COR-L47 (cell line): ENCODE results near the gene CCDC142.

Experiments used
- DNase-seq: peaks from one replicate; lab custom pipeline; 2025; lab: John Stamatoyannopoulos, UW

CCDC142 gene, protein sequence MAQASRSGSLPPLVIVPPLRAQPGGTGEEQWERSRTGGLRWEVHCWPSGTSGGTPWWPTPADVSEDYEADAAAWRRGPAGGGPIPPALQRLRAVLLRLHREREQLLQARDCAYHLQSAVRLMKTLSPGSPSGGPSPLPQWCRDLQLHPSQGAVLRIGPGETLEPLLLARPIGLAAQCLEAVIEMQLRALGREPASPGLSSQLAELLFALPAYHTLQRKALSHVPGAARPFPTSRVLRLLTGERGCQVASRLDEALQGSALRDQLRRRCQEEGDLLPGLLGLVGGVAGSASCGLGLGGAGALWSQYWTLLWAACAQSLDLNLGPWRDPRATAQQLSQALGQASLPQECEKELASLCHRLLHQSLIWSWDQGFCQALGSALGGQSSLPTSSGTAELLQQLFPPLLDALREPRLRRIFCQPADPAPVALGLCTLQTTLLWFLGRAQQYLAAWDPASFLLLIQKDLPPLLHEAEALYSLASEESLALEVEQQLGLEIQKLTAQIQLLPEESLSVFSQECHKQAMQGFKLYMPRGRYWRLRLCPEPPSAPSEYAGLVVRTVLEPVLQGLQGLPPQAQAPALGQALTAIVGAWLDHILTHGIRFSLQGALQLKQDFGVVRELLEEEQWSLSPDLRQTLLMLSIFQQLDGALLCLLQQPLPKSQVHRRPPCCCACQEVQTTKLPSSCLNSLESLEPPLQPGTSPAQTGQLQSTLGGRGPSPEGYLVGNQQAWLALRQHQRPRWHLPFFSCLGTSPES

DNA sequence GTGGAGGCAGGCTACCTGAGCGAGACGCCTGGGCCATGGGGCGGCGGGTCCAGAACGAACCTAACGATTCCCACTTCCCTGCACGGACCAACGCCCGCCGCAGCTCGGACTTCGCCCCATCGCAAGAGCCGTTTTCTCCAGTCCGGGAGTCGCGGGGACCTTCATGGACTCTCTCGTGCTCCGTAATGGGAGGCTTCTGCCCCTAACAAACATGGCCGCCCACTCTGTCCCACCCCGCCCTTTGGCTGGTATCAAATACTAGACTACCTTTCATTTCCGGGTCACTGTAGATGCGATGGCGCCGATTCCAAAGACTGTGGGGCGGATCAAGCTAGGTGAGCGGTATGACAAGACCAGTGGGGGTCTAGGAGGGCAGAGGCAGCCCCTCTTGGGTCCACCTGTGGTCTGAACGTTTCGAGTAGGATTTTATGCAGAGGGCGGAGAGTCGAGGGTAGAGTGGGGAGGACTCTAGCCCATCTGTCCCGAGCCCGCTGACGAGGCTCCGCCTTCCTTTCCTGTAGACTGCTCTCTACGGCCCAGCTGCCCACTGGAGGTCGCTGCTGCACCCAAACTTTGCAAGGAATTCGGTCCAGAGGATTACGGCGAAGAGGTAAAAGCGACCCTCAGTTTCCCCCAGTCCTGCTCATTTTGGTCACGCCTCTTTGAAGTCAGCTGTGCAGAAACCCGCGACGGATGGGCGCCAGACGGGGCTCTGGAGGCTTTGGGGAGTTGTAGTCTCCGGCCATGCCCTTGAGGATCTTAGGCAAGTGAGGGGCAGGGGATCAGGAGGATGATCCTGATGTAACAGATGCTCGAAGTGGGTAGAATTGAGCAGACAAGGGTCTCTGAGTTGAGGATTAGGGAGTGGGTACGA is at the start of gene CCDC142, which contains the start of gene TTC31:
Gene CCDC142, minus strand, starts transcription at position 198 of the 874 bp plus-strand sequence. Its CDS starts 161 bp downstream, at position 37.
Gene TTC31, plus strand, starts transcription at position 281 of the 874 bp plus-strand sequence. Its CDS starts 15 bp downstream, at position 296.
- DNase-seq, result peak; percentile 94

DNA sequence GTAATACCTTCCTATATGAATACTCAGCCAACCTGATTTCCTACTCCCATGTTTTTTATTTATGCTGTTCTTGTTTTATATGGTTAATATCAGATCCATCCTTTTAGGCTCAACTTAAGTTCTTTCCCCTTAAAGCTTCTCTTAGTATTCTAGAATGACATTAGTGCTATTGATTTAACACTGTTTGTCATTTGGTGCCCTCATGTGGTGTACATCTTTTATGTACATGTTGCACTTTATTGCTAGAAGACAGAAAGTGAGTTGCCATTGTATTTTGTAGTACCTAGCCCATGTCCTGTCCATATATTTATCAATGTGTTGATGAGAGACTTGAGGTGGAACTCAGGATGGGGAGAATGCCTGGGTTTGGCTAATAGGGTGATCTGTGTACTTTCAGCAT is 49.4 kb upstream of the CCDC142 start:
- DNase-seq, result no peak

DNA sequence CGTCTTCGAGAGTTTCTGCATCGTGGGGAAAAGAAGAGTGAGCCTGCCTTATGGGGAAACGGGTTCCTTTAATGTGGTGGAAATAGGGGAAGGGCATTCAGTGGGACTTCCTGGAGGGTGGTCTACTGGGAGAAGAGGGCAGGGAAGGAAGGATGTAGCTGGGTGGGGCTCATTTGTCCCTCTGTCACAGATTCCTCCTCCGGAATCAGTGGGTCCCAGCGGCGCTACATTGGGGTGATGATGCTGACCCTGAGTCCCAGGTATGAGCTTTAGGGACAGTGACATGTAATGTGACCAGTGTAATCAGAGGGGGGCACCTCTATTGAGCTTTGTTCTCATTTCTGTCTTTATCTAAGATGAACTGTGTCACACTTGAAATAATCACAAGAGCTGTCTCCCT is 48.9 kb upstream of the CCDC142 start:
- DNase-seq, result no peak

DNA sequence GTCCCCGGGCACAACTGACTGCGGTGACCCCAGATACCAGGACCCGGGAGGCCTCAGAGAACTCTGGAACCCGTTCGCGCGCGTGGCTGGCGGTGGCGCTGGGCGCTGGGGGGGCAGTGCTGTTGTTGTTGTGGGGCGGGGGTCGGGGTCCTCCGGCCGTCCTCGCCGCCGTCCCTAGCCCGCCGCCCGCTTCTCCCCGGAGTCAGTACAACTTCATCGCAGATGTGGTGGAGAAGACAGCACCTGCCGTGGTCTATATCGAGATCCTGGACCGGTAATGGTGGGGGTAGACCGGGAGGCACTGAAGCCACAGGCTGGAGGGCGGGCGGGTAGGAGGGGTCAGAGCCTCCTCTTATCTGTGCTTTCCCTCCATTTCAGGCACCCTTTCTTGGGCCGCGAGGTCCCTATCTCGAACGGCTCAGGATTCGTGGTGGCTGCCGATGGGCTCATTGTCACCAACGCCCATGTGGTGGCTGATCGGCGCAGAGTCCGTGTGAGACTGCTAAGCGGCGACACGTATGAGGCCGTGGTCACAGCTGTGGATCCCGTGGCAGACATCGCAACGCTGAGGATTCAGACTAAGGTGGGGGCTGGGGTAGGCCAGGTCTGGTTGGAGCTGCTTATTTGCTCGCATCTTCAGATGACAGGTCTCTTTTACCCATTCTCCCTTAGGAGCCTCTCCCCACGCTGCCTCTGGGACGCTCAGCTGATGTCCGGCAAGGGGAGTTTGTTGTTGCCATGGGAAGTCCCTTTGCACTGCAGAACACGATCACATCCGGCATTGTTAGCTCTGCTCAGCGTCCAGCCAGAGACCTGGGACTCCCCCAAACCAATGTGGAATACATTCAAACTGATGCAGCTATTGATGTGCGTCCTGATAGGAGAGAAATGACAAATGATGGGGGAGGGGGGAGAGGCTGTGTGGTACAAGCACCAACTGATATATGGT is 47.7 kb upstream of the CCDC142 start:
- peak; percentile 25 for DNase-seq

DNA sequence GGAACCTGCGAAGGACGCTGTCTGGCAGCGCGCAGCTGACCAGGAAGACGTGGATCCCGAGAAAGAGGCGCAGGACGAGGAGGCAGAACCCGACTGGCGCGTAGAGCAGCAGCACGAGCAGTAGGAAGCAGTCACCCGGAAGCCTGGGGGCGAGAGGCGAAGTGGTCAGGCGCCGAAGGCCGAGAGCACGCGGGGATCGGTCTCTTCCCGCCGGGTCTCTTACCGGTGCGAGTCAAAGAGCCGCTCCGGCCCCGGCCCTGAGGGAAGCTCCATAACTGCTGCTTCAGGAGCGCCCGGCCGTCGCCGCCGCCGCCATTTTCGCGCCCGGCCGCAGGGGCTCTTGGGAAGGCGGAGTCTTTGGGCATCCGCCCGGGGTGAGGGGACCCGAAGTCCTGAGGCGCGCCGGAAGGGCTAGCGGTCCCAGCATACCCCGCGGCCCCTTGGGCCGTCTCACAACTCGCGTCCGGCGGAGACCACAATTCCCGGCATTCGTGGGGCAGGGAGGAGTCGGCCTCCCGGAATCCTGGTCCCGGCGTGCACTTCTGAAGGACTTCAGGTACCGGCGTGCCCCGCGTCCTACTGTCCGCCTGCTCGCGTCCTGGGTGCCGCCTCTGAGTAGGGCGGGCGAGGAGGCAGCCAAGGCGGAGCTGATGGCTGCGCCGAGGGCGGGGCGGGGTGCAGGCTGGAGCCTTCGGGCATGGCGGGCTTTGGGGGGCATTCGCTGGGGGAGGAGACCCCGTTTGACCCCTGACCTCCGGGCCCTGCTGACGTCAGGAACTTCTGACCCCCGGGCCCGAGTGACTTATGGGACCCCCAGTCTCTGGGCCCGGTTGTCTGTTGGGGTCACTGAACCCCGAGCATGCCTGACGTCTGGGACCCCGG is 46.8 kb upstream of the CCDC142 start, which contains the start of the genes AUP1 and HTRA2:
Gene AUP1, minus strand, starts transcription at position 350 of the 882 bp plus-strand sequence. Its CDS starts 77 bp downstream, at position 273.
Gene HTRA2, plus strand, starts transcription at position 577 of the 882 bp plus-strand sequence. Its CDS starts 74 bp downstream, at position 651.
- DNase-seq, result peak; percentile 98

DNA sequence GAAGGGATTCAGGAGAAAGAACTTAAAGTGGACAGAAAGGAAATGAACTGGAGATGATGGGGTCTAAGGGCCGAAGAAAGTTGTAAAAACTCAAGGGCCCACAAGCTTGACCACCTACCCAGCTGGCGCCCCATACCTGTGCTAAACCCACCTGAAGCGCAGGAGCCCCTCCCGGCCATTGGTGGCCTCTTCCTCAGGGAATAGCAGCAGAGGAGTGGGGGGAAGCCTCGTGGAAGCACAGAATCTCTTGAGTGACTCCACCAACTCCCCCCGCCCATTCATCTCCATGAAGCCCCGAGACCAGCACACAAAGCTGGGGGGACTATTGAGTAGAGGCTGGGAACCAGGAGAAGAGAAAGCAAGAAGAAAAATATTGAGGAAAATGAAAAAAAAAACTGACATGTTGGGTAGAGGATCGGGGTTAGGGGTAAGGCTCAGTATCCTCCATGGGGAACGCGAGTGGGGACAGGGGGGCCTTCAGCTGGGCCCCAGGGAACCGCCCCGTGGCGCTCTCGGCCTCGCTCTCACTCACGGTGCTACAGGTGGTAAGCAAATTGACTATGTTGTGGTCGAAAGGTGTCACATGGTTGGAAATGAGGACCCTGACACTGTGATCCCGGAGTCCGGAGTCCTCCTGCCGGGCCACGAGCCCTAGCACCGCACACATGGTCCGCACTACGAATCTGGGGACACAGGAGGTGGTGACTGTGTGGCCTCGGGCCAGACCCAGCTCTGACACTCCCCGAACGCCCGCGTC is 46.0 kb upstream of the CCDC142 start:
- DNase-seq, result no peak

DNA sequence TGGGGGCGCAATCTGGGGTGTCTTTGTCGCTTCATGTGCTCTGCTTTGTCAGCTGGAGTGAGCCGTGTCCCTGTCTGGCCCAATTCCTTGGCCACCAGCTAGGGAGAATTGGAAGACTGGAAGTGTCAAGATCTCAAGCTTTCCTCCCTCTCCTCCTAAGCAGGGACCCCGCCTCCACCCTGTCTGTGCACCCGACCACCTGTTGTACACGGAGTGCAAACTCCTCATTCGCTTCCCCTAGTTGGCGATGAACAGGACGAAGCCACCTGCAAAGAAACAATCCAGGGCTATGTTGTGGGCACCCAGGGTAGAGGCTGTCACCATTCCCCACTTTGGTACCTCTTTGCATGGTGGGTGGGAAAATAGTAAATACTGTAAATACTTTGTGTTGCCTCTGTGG is 44.9 kb upstream of the CCDC142 start:
- no peak for DNase-seq

DNA sequence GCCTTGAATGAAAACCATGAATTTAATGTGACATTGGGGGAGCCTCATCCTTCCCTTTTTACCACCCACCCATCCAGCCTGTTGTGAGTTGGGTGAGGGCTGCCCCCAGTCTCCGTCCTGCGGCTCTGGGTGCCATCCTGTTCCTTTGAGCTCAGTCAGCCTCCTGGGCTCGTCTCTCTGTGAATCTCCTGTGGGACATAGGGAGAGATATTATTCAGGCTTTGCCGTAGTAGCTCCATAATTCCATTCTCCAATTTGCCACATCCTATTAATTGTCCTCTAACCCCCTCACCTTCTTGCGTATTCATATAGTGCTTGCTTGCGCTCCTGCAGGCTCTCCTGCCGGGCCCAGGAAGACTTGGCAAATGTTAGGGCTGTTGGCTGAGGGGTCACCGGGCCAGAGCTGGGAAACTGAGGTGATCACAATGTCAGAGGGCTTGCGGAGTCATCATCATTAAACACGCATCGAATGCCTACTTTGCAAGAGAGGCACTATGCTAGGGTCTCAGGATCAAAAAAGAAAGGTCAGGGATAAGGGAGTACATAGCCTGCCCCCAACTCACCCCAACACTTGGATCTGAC is 43.9 kb upstream of the CCDC142 start:
- no peak for DNase-seq

DNA sequence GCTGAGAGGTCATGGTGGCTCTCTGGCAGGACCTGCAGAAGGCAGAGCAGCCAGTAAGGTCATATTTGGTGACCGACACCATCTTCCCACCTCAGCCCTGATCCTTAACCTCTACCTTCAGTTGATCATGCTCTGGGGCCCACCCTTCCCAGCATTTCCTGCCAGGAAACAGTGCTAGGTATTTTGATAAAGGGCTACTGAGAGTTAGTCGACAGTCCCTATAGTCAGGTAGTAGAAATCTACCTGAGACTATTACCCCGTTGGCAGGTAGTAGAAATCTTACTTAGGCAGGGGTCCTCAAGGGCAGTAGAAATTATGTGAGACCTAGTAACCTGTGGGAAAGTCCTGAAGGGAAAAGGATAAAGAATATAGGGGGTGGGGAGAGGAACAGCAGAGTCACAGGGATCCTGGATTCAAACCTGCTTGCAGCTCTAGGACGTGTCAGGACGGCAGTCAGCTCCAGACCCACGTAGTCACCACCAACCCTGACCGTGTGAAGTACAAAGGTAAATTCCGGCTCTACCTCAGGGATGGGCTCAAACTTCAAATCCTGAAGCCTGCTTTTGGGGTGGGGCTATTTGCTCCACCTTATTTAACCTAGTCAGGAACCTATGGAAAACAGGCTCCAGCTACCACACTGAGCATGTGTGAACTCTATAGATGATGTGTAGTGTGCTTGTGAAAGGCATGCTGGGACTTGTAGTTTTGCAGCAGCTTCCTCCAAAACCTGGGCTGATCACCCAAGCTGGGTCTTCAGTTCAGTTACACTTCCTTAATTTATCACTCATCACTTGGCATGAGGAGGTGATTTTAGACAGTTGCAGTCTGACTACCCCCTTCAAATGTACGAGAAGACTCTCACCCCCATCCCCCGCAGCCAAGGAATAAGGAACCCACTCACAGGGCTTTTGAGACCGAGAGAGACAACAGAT is 43.2 kb upstream of the CCDC142 start, which contains the start of gene DQX1:
Gene DQX1, minus strand, starts transcription at position 515 of the 932 bp plus-strand sequence. Its CDS starts 502 bp downstream, at position 13.
- DNase-seq, result no peak

DNA sequence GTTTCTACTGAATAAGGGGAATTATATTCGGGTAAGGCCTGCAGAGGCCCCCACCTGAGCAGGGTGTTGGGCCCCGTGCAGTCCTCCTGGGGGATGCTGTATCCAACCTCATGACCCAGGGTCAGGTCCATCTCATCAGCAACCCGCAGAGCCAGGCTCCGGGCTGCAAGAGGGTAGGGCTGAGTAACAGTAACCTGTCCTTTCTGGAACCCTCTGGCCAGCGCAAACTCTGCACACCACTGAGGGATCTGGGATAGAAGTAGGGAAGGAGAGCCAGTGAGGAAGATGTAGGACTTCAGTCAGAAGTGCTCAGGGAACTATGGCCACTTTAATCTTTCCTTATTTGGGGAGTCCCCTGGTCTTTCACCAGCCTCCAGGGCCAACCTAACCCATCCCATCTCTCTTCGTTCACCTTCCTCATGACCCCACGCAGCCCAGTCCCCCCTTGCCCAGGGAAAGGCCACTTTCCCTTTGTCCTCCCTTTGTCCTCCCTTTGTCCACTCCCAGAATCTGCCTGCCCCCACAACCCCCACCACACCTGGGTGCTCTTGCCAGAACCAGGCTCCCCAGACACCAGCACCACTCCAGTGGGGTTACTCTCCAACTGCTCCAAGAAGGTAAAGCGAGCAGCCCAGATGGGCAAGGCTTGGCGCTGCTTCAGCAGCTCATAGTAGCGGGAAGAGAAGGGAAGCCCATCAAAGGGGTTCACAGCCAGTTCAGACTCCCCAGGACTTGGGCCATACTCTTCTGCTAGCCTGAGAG is 42.3 kb upstream of the CCDC142 start:
- DNase-seq, result no peak

DNA sequence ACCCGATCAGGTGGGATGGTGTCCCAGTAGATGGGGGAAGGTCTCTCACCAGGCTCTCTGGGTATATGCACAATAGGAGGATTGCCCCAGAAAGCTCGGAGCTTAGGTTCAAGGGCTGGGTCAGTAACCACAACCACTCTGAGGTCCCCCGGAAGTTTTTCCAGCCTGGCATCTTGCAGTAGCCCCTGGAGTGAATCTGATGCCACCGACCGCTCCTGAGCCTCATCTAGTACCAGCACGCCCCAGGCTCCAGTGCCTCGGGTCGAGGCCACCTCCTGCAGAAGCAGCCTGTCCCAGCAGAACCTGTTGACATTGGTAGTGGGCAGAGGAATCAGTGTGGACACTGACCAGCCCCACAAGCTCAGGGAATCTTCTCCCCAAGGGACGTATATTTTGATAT is 41.2 kb upstream of the CCDC142 start:
- no peak for DNase-seq

DNA sequence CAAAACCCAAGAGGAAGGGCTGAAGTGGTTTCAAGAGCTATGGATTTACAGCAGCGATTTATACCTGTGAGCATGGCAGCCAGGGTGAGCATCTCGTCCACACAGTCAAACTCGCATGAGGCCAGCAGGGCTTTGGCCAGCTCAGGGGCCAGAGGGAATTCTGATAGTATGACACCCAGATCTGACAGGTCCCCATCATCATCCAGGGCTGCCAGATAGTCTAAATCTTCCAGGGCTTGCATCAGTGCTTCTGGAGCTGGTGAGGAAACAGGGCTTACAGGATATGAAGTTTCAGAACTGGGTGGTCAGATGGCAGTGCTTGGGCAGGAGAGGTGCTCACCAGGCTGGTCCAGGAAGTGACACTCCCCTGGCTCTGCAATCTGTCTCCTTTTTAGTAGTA is 39.7 kb upstream of the CCDC142 start:
- DNase-seq, result no peak

DNA sequence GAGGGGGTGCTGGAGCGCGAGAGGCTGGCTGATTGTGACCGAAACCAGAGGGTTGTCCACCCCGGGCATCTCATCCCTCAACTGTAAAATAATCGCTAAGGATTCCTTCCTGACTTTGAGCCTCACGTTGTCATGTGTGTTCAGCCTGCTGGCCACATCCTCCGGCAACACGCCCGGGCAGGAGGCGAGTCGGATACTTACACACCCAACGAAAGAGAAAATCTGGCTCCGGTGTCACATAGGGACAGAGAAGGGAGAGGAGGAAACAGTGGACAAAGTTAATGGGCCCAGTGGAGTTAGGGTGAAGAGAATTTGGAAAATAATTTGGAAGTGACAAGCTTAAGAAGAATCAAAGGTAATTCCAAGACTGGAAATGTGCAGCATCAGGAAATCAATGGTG is 33.9 kb upstream of the CCDC142 start:
- no peak for DNase-seq

DNA sequence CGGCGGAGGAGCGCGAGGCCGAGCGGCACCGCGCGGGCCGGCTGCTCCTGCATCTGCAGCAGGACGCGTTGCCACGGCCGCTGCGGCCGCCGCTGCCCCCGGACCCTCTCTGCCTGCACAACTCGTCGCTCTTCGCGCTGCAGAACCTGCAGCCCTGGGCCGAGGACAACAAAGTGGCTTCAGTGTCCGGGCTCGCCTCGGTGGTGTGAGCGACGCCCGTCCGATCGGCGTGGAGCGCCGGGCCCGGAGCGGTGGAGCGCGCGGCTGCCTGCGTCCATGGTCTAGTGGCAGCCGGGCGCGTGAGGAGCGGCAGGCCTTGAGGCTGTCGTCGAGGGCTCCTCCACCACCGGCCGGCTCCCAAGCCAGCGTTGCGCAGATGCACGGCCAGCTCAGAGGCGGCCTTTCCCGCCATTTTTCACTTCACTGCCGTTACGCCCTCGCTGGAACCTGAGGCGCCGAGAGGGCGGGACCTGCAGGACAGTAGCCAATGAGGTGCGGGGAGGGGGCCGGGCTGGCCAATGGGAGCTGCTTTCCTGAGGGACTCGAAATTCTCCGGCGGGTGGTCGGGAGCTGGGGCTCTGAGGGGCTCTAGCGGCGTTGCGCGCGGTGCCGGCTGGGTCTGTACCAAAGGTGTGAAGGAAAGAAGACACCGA is 33.3 kb upstream of the CCDC142 start:
- DNase-seq, result no peak

DNA sequence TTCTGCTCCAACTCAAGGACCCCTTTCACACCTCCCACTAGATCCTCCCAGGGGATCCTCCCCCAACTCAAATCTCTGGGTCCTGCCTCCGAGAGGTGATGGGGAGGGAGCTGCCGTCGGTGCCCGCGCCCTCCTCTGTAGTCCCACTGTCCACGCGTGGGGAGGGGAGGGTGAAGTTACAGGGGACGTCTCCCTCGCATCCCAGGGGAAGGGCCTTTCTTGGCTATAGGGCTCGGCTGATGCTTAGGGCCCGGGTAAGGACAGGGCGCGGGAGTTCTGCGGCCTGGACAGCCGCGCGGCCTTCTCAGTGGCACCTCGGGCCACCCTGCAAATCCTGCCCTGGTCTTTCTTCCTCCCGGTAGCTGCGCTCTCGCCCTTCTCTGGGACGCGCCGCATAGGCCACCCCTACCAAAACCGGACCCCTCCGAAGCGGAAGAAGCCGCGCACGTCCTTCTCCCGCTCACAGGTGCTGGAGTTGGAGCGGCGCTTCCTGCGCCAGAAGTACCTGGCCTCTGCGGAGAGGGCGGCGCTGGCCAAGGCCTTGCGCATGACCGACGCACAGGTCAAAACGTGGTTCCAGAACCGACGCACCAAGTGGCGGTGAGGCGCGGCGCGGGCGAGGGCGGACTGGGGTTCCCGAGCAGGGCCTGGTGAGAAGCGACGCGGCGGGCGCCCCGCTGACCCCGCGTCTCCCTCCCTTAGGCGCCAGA is 32.6 kb upstream of the CCDC142 start:
- DNase-seq, result no peak
